CD4-positive, alpha-beta T cell treated with Interferon gamma for 1 hour (primary cell): Measurements from ENCODE around the gene LCNL1.
"Not testable (repeated sequence)": the region's sequence is repeated elsewhere in the genome, so short reads cannot be mapped to it uniquely, and the experiment has no call there.

Experiments
- DNase-seq: peaks from one replicate; pipeline ENCODE4 v3.0.0-alpha.2; 2020

LCNL1 gene

GRCh38 chr9:137028263-137029057 lies 45.7 kb downstream of the LCNL1 start:
- DNase-seq: peak; percentile 67

GRCh38 chr9:137029058-137029936 lies 46.5 kb downstream of the LCNL1 start:
- peak; percentile 67 for DNase-seq

- no peak for DNase-seq
Observed at GRCh38 chr9:137030006-137030405, 47.2 kb downstream of the LCNL1 start.

GRCh38 chr9:137030538-137031527 lies 48.0 kb downstream of the LCNL1 start:
- DNase-seq: peak; percentile 51

GRCh38 chr9:137031904-137032640 lies 49.3 kb downstream of the LCNL1 start, which contains the start of gene FUT7:
TSS of gene FUT7 (minus strand) at chr9:137032088. CDS start at chr9:137031991, 97 bp downstream.
- DNase-seq: peak; percentile 62

- DNase-seq: peak; percentile 68
Observed at GRCh38 chr9:137032858-137033257, 50.1 kb downstream of the LCNL1 start.

- not testable (repeated sequence) for DNase-seq
Observed at GRCh38 chr9:137033481-137033880, 50.7 kb downstream of the LCNL1 start.

GRCh38 chr9:137034039-137034708 lies 51.4 kb downstream of the LCNL1 start:
- DNase-seq: no peak

- DNase-seq: peak; percentile 86
Observed at GRCh38 chr9:137034709-137035506, 52.1 kb downstream of the LCNL1 start.
